ENCODE data around the gene MOB1B. TPM values are rescaled to one million over a fixed set of nuclear protein-coding genes. Genes with fewer than 3 reads are reported as not detected.
A peak's percentile ranks its signal among the peaks of the same experiment; 100 is the strongest.

Gene MOB1B
- total and polyA plus RNA-seq, 10 of the 15 experiments (the other 5 are each of a cell fraction or from before 2014, with no cell fraction given): 1.9 to 11.4 (median 6.1) TPM

- TF ChIP-seq EP300 (IDR thresholded peaks at IDR 0.05; ENCODE audit: borderline replicate concordance in 1 of 2, control insufficient read depth in 1 of 2, low read depth in 2 of 2, low read length in 2 of 2) (peak in 1 of 2 experiments; percentile 33; a peak in 1 of 4 replicates), SIX5 (IDR thresholded peaks at IDR 0.05; ENCODE audit: low read depth, low read length, severe bottlenecking) (no peak), IRF4 (IDR thresholded peaks at IDR 0.05; ENCODE audit: low read depth, low read length) (no peak), WRNIP1 (IDR thresholded peaks at IDR 0.05; ENCODE audit: borderline replicate concordance, low read depth, low read length) (no peak), PKNOX1 (IDR thresholded peaks at IDR 0.05) (peak; percentile 55), HDAC6 (IDR thresholded peaks at IDR 0.05; ENCODE audit: unreplicated experiment) (no peak), RCOR1 (conservative IDR thresholded peaks at IDR 0.05; ENCODE audit: low read depth, low read length) (no peak), NKRF (conservative IDR thresholded peaks at IDR 0.05) (no peak), TARDBP (IDR thresholded peaks at IDR 0.05; ENCODE audit: borderline replicate concordance) (no peak), HCFC1 (IDR thresholded peaks at IDR 0.05; ENCODE audit: low read length) (no peak), EED (IDR thresholded peaks at IDR 0.05; ENCODE audit: low read depth) (0 out of 2 replicates have a peak, but pooled peaks have one; percentile 44), STAT1 (conservative IDR thresholded peaks at IDR 0.05) (no peak), YBX1 (IDR thresholded peaks at IDR 0.05) (no peak), SMAD1 (IDR thresholded peaks at IDR 0.05; ENCODE audit: low read depth, partially characterized antibody) (no peak), IKZF1 (conservative IDR thresholded peaks at IDR 0.05) (peak; percentile 43; the same call in 1 of the 2 replicates), NFXL1 (IDR thresholded peaks at IDR 0.05; ENCODE audit: borderline replicate concordance) (no peak), RFX5 (IDR thresholded peaks at IDR 0.05; ENCODE audit: low read depth, low read length) (no peak), CHD2 (IDR thresholded peaks at IDR 0.05; ENCODE audit: borderline replicate concordance, low read depth, low read length) (no peak), HDAC2 (IDR thresholded peaks at IDR 0.05) (no peak), EGR1 (IDR thresholded peaks at IDR 0.05; ENCODE audit: borderline replicate concordance in 1 of 2, low read depth in 2 of 2, low read length in 2 of 2) (peak in 1 of 2 experiments; percentile 28; a peak in 1 of 3 replicates), HDGF (IDR thresholded peaks at IDR 0.05) (no peak), RAD21 (IDR thresholded peaks at IDR 0.05; ENCODE audit: insufficient read depth, low read depth, low read length) (peak; percentile 1; the same call in 1 of the 2 replicates)
- TF ChIP-seq, protein P1, sequence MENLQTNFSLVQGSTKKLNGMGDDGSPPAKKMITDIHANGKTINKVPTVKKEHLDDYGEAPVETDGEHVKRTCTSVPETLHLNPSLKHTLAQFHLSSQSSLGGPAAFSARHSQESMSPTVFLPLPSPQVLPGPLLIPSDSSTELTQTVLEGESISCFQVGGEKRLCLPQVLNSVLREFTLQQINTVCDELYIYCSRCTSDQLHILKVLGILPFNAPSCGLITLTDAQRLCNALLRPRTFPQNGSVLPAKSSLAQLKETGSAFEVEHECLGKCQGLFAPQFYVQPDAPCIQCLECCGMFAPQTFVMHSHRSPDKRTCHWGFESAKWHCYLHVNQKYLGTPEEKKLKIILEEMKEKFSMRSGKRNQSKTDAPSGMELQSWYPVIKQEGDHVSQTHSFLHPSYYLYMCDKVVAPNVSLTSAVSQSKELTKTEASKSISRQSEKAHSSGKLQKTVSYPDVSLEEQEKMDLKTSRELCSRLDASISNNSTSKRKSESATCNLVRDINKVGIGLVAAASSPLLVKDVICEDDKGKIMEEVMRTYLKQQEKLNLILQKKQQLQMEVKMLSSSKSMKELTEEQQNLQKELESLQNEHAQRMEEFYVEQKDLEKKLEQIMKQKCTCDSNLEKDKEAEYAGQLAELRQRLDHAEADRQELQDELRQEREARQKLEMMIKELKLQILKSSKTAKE (IDR thresholded peaks at IDR 0.05; ENCODE audit: low read depth, poor library complexity, severe bottlenecking): no peak
Measured at GRCh38 chr4:70925899-70926635, 23.9 kb downstream of the MOB1B start (continued).
